ENCODE data around the gene RNF125.
"Not testable (repeated sequence)": the region's sequence is repeated elsewhere in the genome, so short reads cannot be mapped to it uniquely, and the experiment has no call there.

RNF125 gene

DNA sequence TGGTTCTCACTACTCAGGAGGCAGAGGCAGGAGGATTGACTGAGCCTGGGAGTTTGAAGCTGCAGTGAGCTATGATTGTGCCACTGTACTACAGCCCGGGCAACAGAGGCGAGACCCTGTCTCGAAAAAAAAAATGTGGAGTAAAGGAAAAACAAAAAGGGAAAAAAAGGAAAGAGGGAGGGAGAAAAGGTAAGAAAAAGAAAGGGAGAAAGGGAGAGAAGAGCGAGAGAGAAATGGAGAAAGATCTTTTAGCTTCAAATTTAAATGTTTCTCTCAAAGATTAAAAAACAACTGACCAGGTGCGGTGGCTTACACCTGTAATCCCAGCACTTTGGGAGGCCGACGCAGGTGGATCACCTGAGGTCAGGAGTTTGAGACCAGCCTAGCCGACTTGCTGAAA is 65.2 kb downstream of the RNF125 start:
- in situ Hi-C loops (cut with MboI; ENCODE audit: low sequenced_read_pairs): no loop called here

DNA sequence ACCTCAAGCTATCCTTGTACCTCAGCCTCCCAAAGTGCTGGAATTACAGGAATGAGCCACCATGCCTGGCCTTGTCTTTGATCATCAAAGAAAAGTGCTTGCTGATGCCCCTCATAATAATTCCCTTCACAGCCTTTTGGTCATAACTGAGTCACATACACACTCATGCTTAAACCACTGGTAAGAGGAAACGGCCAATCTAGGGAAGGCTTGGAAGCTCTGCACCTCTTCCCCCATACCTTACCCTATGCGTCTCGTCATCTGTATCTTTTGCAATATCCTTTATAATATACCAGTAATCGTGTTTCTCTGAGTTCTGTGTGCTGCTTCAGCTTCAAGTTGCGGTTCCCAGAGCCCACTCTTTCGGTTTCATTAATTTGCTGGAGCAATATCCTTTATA is 68.3 kb downstream of the RNF125 start:
- in situ Hi-C loops (cut with MboI; ENCODE audit: low sequenced_read_pairs): no loop called here

DNA sequence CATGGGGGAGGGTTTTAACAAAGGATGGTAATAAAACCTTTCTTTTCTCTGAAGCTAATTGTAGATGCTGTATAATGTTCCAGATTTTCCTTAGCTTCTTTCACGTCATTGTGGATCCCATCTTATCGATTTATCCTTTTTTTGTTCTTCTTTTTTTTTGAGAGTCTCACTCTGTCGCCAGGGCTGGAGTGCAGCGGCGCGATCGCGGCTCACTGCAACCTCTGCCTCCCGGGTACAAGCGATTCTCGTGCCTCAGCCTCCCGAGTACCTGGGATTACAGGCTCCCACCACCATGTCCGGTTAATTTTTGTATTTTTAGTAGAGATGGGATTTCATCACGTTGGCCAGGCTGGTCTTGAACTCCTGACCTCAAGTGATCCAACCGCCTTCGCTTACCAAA is 72.2 kb downstream of the RNF125 start:
- in situ Hi-C loops (cut with MboI; ENCODE audit: low sequenced_read_pairs): not testable (repeated sequence)

DNA sequence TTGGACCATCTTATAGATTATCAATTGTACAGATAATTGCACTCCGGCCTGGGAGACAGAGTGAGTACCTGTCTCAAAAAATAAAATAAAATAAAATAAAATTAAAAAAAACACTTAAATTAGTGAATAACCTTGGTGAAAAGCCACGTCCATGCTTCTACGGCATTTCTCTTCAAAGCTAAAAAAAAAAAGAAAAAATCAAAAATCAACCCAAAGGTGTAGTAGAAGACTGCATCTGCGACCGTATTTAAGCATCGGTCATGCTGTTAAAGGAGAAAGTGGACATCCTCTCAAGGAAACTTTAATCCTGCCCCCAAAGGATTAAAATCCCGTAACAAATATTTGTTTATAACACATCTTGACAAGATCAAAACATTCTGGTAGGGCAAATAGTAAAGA is 72.7 kb downstream of the RNF125 start:
- in situ Hi-C loops (cut with MboI; ENCODE audit: low sequenced_read_pairs): no loop called here

DNA sequence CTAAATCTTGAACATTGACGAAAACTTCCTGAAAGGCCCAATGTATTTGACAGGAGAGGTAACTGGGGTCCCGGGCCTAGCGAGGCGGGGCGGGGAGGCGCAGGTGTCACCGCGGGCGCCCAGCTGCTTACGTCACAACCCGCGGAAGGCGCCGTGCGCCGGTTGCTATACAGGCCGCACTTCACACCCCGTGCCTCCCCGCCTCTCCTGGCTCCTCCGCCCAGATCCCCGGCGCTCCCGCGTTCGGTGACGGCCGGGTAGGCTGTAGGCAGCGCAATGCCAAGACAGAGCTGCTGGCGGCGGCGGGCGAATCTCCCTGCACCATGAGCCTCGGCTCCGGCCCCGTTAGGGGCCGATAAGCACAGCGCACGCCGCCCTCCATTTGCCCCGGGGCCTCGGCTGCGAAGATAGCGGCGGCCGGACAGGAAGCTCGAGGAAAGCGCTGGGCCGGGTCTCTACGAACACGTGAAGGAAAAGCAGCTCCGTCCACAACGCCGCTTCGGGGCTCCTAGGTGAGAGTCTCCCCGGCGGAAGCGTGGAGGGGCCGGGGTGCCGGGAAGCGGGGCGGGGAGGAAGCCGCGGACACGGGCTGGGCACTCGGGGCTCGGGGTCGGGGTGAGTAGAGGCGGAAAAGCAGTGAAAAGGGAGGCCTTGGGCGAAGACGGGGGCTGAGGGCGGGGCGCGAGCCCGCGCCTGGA is 73.2 kb downstream of the RNF125 start, which contains the start of gene RNF138:
Gene RNF138, plus strand, starts transcription at position 151 of the 698 bp plus-strand sequence. CDS start 903 bp downstream, outside the sequence.
- in situ Hi-C loops (cut with MboI; ENCODE audit: low sequenced_read_pairs): no loop called here

DNA sequence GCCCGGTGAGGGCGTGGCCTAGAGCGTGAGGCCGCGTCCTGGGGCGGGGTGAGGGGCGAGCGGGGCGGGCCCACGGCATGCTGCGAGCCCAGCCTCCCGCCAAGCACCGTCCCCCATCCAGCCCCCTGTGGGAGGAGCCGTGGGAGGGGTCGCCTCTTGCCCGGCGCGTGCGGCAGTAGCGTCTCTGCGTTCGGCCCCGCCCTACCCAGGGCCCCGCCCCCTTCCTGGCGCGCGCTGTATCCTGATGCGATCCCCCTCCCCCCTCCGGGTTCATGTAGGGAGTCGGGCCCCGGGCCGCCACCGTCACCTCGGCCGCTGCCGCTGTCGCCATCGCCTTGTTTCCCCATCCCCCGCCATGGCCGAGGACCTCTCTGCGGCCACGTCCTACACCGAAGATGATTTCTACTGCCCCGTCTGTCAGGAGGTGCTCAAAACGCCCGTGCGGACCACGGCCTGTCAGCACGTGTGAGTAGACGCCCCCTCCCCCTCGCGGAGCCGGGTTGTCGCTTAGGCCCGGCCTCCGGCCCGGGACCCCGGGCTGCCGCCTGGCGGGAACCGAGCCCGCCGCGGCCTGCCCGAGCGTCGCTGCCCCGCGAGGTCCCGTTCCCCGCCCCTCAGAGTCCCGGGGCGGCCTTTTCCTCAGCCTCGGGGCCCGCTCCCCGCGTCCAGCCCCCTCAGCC is 73.9 kb downstream of the RNF125 start:
- in situ Hi-C loops (cut with MboI; ENCODE audit: low sequenced_read_pairs): no loop called here

DNA sequence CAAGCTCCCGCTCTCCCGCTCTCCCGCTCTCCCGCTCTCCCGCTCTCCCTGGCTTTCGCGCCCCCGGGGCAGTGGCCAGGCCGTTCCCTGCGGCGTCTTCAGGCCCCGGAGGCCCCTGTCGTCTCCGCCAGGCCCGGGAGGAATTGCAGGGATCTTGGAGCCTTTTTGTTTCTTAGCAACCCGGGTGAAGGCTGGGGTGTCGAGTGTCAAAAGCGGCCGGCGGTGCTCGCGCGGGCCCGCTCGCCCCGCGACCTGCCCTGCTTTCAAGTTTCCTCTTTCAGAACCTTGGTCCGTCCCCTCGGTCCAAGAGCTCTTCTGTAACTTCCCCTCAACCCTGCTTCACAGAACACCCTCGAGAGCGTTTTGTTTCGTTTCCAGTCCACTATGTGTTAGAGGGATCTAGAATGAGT is 74.5 kb downstream of the RNF125 start:
- in situ Hi-C loops (cut with MboI; ENCODE audit: low sequenced_read_pairs): no loop called here

DNA sequence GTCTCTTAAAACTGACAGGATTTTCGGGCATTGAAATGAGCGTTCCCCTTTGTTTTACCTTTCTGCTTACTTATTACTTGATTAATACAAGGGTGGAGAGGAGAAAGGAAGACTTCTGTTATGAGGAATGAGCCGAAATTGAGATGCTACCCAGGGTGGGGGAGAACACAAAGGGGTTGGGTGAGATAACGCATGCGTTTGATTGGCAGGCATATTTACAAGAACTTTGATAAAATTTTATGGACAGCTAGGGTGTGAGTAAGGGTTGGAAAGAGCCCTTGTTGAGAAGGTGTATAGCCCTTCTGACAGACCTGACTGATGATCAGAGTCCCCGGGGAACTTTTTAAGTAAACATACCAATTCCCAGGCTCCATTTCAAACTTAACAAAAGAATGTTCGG is 74.9 kb downstream of the RNF125 start:
- in situ Hi-C loops (cut with MboI; ENCODE audit: low sequenced_read_pairs): no loop called here

DNA sequence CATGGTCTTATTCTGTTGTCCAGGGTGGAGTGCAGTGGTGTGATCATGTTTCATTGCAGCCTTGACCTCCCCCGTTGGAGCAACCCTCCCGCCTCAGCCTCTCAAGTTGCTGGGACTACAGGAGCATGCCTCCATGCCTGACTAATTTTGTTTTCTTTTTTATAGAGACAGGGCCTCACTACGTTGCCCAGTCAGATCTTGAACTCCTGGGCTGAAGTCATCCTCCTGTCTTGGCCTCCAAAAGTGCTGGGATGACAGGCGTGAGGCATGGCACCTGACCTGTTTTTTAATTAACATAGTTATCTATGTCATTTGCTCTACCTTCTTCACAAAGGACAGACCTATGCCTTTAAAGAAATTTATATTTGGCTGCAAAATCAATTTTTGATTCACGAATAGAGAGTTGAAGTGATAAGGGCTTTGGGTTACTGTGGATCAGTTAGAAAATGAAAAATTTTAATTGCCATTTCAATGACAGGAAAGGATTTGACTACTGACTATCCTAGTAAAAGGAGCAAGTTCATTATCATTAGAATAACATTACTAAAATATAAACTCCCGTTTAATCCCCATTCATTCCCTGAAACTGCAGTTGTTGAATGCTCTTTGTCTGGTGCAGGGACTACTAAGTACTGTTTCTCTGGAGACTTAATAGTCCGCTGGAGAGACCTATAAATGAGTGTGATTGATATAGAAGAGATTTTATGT is 76.7 kb downstream of the RNF125 start:
- in situ Hi-C loops (cut with MboI; ENCODE audit: low sequenced_read_pairs): no loop called here

DNA sequence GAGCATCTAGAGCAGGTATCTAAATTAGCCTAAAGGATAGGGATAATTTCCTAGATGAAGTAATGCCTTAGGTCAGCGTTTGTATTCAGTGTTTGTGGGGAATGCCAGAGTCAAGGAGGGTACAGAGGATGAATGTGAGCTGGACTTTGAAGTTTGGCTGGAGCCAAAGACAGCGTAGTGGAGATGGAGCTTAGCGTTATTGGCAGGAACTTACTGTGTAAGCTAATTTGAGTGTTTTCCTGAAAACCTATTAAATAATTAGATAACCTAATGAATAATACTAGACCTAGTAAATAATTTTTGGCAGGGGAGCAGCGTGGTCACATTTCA is 77.2 kb downstream of the RNF125 start:
- in situ Hi-C loops (cut with MboI; ENCODE audit: low sequenced_read_pairs): no loop called here

DNA sequence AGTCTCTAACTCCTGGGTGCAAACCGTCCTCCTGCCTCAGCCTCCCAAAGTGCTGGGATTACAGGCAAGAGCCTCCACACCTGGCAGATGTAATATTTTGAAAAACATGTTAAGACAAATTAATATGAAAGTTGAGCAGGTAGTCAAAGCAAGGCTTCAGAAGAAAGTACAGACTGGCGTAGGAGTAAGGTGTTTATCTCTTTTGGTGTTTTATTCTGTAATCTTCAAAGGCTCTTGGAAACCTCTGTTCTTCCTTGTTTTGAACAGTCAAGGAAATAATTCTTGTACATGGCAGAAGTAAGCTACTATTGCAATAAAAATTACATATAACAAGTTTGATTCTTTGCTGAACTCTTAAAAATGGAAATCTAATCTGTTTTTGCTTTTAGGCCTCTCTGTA is 78.3 kb downstream of the RNF125 start:
- in situ Hi-C loops (cut with MboI; ENCODE audit: low sequenced_read_pairs): no loop called here

DNA sequence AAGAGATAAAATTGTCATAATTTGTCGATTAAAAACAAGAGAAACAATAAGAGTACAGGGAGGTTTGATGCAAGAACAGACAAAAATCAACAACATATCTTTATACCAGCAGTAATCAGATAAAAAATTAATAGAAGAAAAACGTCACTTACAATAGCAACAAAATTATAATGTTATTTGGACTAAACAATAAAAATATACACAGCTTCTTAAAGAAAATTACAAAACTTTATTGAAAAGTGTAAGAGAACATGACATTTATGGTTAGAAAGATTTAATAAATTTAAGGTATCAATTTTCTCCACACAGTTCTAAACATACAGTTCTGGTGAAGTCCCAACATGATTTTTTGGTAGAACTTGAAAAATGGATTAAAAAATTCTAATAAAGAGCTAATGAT is 85.9 kb downstream of the RNF125 start:
- in situ Hi-C loops (cut with MboI; ENCODE audit: low sequenced_read_pairs): no loop called here

DNA sequence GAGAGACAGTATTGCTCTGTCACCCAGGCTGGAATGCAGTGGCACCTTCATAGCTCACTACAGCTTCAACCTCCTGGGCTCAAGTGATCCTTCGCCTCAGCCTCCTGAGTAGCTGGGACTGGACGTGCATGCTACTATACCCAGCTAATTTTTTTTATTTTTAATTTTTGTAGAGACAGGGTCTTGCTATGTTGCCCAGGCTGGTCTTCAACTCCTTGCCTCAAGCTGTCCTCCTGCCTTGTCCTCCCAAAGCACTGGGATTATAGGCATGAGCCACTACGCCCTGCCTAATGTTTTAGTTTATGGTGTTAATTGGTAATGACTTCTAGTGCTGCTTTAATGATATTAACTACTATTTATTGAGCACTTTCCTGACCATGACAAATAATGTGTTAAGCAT is 91.4 kb downstream of the RNF125 start:
- in situ Hi-C loops (cut with MboI; ENCODE audit: low sequenced_read_pairs): no loop called here

DNA sequence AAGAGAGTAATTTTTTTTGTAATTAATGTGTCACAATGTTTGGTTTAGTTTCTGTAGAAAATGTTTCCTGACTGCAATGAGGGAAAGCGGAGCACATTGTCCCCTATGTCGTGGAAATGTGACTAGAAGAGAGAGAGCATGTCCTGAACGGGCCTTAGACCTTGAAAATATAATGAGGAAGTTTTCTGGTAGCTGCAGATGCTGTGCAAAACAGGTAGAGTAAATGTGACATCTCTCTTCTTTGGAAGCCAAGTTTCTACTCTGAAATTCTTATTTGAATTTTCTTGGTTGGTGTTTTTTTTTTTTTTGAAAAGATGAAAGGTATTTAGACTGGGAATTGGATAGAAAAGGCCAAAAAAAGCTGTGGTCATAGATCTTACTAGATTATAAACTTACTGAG is 93.1 kb downstream of the RNF125 start:
- in situ Hi-C loops (cut with MboI; ENCODE audit: low sequenced_read_pairs): no loop called here

DNA sequence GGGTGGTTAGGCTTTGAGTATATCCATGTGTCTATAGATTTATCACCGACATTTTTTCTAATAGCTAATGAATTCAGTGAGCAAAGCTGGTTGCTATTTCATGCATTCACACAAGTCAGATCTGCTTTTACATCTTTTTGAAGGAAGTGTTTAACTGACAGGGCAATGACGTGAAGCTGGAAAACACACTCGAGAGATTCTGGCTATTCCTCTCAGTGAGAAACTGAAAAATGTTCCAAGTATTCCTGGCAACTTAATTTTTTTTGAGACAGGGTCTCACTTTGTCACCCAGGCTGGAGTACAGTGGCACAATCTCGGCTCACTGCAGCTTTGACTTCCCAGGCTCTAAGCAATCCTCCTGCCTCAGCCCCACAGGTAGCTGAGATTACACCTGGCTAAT is 94.2 kb downstream of the RNF125 start:
- in situ Hi-C loops (cut with MboI; ENCODE audit: low sequenced_read_pairs): no loop called here

DNA sequence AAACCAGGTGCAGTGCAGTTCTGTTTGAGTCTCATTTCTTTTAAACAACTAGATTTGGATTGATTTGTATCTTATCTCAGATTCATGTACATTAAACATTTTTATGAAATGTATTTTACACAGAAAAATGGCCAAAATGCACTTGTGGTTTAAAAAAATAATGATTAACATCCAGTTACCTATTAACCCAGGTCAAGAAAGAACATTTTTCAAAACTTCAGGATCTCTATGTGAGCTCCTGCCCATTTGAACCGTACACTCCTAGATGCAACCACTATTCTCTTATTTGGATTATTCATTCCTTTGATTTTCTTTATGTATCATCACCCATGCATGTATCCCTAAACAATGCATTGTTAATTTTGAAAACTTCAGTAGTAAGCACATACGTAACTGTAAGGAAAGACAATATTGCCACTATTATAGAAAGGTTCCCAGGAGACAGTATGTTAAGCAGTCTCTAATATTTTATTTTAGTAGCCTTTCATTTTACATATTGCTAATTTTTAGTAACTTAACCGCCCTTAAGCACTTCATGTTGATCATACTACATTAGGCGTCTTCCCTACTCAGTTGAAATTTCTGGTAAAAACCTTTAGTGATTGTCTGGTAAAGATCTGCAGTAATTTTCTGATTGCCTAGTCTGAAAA is 95.8 kb downstream of the RNF125 start:
- in situ Hi-C loops (cut with MboI; ENCODE audit: low sequenced_read_pairs): no loop called here

DNA sequence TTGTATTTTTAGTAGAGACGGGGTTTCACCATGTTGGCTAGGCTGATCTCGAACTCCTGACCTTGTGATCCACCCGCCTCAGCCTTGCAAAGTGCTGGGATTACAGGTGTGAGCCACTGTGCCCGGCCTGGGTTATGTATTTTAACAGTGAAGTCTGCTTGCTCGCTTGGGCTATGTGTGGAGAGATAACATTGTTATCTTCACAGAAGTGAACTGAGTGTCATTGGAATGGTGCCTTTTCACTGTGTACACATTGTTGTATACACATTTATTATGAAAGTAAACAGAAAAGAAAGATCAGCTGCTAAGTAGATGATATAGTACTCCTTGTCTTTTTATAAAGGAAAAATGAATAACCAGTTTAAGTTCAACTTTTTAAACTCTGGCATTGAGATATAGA is 103.4 kb downstream of the RNF125 start:
- in situ Hi-C loops (cut with MboI; ENCODE audit: low sequenced_read_pairs): no loop called here
